ENCODE data around the gene METTL9. TPM values are rescaled to one million over a fixed set of nuclear protein-coding genes. Genes with fewer than 3 reads are reported as not detected.
"Not testable (repeated sequence)": the region's sequence is repeated elsewhere in the genome, so short reads cannot be mapped to it uniquely, and the experiment has no call there.

The METTL9 gene
- total RNA-seq: 91.9 and 94.4 TPM in 2 replicates
- long read RNA-seq, full-length matches to known transcripts: 37 of 45 reads
- long read RNA-seq, partial matches to known transcripts: 7 of 45 reads
- long read RNA-seq, other reads (novel, unspliced or antisense): 1 of 45 reads

GRCh38 chr16:21599122-21600030, at the start of gene METTL9:
TSS of gene METTL9 (plus strand) at chr16:21599577. CDS start at chr16:21599734, 157 bp downstream.
- Mint-ChIP-seq H3K27me3 (ENCODE audit: unreplicated experiment) (no peaks in the 10 kb centered on the region), H3K4me1 (ENCODE audit: unreplicated experiment) (peaks cover 27% of the 10 kb centered on the region), H3K27ac (ENCODE audit: unreplicated experiment) (peak within 1 kb of the TSS; percentile 93), H3K36me3 (ENCODE audit: unreplicated experiment) (no peaks in the 10 kb centered on the region), H3K9me3 (ENCODE audit: unreplicated experiment) (no peaks in the 10 kb centered on the region), H3K4me3 (ENCODE audit: unreplicated experiment) (peak within 1 kb of the TSS; percentile 89)
- TF ChIP-seq CTCF (IDR thresholded peaks at IDR 0.05): no peak
- peak; percentile 97 for DNase-seq (ENCODE audit: extremely low spot score, unreplicated experiment)

GRCh38 chr16:21549975-21550374, 49.4 kb upstream of the METTL9 start:
- H3K27ac Mint-ChIP-seq (ENCODE audit: unreplicated experiment); H3K9me3 Mint-ChIP-seq (ENCODE audit: unreplicated experiment); H3K27me3 Mint-ChIP-seq (ENCODE audit: unreplicated experiment); H3K36me3 Mint-ChIP-seq (ENCODE audit: unreplicated experiment); H3K4me1 Mint-ChIP-seq (ENCODE audit: unreplicated experiment); H3K4me3 Mint-ChIP-seq (ENCODE audit: unreplicated experiment); DNase-seq (ENCODE audit: extremely low spot score, unreplicated experiment): not testable (repeated sequence)

- DNase-seq (ENCODE audit: extremely low spot score, unreplicated experiment); H3K9me3 Mint-ChIP-seq (ENCODE audit: unreplicated experiment); H3K4me1 Mint-ChIP-seq (ENCODE audit: unreplicated experiment); H3K27me3 Mint-ChIP-seq (ENCODE audit: unreplicated experiment); H3K27ac Mint-ChIP-seq (ENCODE audit: unreplicated experiment); H3K4me3 Mint-ChIP-seq (ENCODE audit: unreplicated experiment); H3K36me3 Mint-ChIP-seq (ENCODE audit: unreplicated experiment): not testable (repeated sequence)
These were observed 48.9 kb upstream of the METTL9 start for GRCh38 chr16:21550435-21550834.

- H3K27me3 Mint-ChIP-seq (ENCODE audit: unreplicated experiment): peaks cover 10% of the 10 kb centered on the region
- DNase-seq (ENCODE audit: extremely low spot score, unreplicated experiment); H3K4me1 Mint-ChIP-seq (ENCODE audit: unreplicated experiment); H3K4me3 Mint-ChIP-seq (ENCODE audit: unreplicated experiment); H3K27ac Mint-ChIP-seq (ENCODE audit: unreplicated experiment); H3K9me3 Mint-ChIP-seq (ENCODE audit: unreplicated experiment); H3K36me3 Mint-ChIP-seq (ENCODE audit: unreplicated experiment): not testable (repeated sequence)
These were observed 48.3 kb upstream of the METTL9 start for GRCh38 chr16:21551076-21551475.

- H3K36me3 Mint-ChIP-seq (ENCODE audit: unreplicated experiment); H3K27ac Mint-ChIP-seq (ENCODE audit: unreplicated experiment); H3K9me3 Mint-ChIP-seq (ENCODE audit: unreplicated experiment); H3K4me3 Mint-ChIP-seq (ENCODE audit: unreplicated experiment); H3K4me1 Mint-ChIP-seq (ENCODE audit: unreplicated experiment); DNase-seq (ENCODE audit: extremely low spot score, unreplicated experiment): not testable (repeated sequence)
- peaks cover 14% of the 10 kb centered on the region for H3K27me3 Mint-ChIP-seq (ENCODE audit: unreplicated experiment)
These were observed 47.8 kb upstream of the METTL9 start for GRCh38 chr16:21551600-21551999.

- not testable (repeated sequence) for H3K36me3 Mint-ChIP-seq (ENCODE audit: unreplicated experiment); H3K4me1 Mint-ChIP-seq (ENCODE audit: unreplicated experiment); H3K27ac Mint-ChIP-seq (ENCODE audit: unreplicated experiment); H3K9me3 Mint-ChIP-seq (ENCODE audit: unreplicated experiment); H3K4me3 Mint-ChIP-seq (ENCODE audit: unreplicated experiment); DNase-seq (ENCODE audit: extremely low spot score, unreplicated experiment)
- peaks cover 27% of the 10 kb centered on the region for H3K27me3 Mint-ChIP-seq (ENCODE audit: unreplicated experiment)
These were observed 45.7 kb upstream of the METTL9 start for GRCh38 chr16:21553481-21554296.

GRCh38 chr16:21554795-21555585, 44.4 kb upstream of the METTL9 start:
- H3K27me3 Mint-ChIP-seq (ENCODE audit: unreplicated experiment): peaks cover 27% of the 10 kb centered on the region
- H3K9me3 Mint-ChIP-seq (ENCODE audit: unreplicated experiment): no peaks in the 10 kb centered on the region
- peak overlapping the region; percentile 20 for H3K4me3 Mint-ChIP-seq (ENCODE audit: unreplicated experiment)
- DNase-seq (ENCODE audit: extremely low spot score, unreplicated experiment): peak; percentile 96
- peak; percentile 100 for TF ChIP-seq CTCF (IDR thresholded peaks at IDR 0.05)
- H3K4me1 Mint-ChIP-seq (ENCODE audit: unreplicated experiment): peaks cover 6% of the 10 kb centered on the region
- no peaks in the 10 kb centered on the region for H3K36me3 Mint-ChIP-seq (ENCODE audit: unreplicated experiment)
- H3K27ac Mint-ChIP-seq (ENCODE audit: unreplicated experiment): no peak overlapping the region

- not testable (repeated sequence) for H3K36me3 Mint-ChIP-seq (ENCODE audit: unreplicated experiment); H3K4me3 Mint-ChIP-seq (ENCODE audit: unreplicated experiment); H3K27ac Mint-ChIP-seq (ENCODE audit: unreplicated experiment); H3K4me1 Mint-ChIP-seq (ENCODE audit: unreplicated experiment); DNase-seq (ENCODE audit: extremely low spot score, unreplicated experiment); H3K9me3 Mint-ChIP-seq (ENCODE audit: unreplicated experiment)
- H3K27me3 Mint-ChIP-seq (ENCODE audit: unreplicated experiment): peaks cover 27% of the 10 kb centered on the region
These were observed 43.8 kb upstream of the METTL9 start for GRCh38 chr16:21555621-21556020.

- not testable (repeated sequence) for H3K36me3 Mint-ChIP-seq (ENCODE audit: unreplicated experiment); DNase-seq (ENCODE audit: extremely low spot score, unreplicated experiment); H3K9me3 Mint-ChIP-seq (ENCODE audit: unreplicated experiment); H3K27ac Mint-ChIP-seq (ENCODE audit: unreplicated experiment); H3K4me3 Mint-ChIP-seq (ENCODE audit: unreplicated experiment); H3K4me1 Mint-ChIP-seq (ENCODE audit: unreplicated experiment)
- peaks cover 27% of the 10 kb centered on the region for H3K27me3 Mint-ChIP-seq (ENCODE audit: unreplicated experiment)
These were observed 43.3 kb upstream of the METTL9 start for GRCh38 chr16:21556026-21556595.

Measured in osteocyte (in vitro differentiated cells).